GM12865 (cell line): ENCODE data around the gene DNLZ.

Source experiments
- DNase-seq: peaks from one replicate; pipeline ENCODE4 v3.0.0; 2010; ENCODE audit warnings: low read depth
- H3K4me3 ChIP-seq: 2 replicates; pipeline ENCODE4 v1.5.1; 2011; ENCODE audit warnings: mild to moderate bottlenecking, low read depth, low read length, control low read depth
- TF ChIP-seq, protein P1 (sequence below): IDR thresholded peaks from 2 replicates; pipeline ENCODE4 v1.5.1; 2011; ENCODE audit warnings: low read length, control low read depth, low read depth, inconsistent platforms; ENCODE audit not compliant: insufficient read depth; ENCODE audit errors: missing control alignments

Gene DNLZ

DNA sequence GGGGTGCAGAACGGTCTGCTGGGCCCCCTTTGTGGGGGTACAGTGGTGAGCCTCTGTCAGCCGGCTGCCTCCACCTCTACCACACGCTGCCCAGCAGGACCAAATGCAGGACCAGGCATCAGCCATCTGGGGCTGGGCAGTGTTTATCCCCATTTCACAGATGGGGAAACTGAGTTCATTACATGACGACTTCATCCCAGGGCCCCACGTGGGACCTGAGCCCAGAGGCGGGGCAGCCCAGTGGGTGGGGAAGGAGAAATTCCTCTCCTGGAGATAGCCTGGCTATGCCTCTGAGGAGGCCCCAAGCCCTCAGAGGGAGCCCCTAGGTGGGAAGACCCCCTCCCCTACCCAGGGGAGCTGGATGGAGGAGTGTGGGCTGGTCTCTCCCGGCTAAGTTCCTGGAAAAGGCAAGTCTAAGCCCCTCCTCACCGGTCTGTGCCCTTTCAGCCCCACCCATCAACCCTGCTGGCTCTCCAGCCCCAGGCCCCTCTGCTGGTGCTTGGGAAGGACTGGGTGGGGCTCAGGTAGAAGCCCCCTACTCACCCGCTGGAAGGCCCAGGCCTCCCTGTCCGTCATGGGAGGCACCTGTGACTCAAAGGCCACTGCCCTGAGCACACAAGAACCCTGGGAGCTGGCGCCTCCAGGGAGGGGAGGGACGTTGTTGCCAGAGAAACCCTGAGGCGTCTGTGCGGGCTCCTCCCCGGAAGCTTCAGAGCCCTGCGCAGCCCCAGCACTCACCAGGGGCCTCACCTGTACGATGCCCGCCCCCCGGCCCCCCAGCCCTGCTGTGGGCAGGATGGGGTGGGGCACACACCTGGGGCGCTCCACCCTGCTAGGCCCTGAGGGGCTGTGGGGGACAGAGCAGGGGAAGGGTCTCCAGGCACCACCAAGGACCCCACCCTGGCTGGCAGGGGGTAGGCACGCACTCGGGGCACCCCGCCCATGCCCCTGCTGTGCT, 52.2 kb downstream of the DNLZ start:
- TF ChIP-seq, protein P1, sequence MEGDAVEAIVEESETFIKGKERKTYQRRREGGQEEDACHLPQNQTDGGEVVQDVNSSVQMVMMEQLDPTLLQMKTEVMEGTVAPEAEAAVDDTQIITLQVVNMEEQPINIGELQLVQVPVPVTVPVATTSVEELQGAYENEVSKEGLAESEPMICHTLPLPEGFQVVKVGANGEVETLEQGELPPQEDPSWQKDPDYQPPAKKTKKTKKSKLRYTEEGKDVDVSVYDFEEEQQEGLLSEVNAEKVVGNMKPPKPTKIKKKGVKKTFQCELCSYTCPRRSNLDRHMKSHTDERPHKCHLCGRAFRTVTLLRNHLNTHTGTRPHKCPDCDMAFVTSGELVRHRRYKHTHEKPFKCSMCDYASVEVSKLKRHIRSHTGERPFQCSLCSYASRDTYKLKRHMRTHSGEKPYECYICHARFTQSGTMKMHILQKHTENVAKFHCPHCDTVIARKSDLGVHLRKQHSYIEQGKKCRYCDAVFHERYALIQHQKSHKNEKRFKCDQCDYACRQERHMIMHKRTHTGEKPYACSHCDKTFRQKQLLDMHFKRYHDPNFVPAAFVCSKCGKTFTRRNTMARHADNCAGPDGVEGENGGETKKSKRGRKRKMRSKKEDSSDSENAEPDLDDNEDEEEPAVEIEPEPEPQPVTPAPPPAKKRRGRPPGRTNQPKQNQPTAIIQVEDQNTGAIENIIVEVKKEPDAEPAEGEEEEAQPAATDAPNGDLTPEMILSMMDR = no peak
- peak; percentile 29 for DNase-seq
- no peak overlapping the region for H3K4me3 ChIP-seq

DNA sequence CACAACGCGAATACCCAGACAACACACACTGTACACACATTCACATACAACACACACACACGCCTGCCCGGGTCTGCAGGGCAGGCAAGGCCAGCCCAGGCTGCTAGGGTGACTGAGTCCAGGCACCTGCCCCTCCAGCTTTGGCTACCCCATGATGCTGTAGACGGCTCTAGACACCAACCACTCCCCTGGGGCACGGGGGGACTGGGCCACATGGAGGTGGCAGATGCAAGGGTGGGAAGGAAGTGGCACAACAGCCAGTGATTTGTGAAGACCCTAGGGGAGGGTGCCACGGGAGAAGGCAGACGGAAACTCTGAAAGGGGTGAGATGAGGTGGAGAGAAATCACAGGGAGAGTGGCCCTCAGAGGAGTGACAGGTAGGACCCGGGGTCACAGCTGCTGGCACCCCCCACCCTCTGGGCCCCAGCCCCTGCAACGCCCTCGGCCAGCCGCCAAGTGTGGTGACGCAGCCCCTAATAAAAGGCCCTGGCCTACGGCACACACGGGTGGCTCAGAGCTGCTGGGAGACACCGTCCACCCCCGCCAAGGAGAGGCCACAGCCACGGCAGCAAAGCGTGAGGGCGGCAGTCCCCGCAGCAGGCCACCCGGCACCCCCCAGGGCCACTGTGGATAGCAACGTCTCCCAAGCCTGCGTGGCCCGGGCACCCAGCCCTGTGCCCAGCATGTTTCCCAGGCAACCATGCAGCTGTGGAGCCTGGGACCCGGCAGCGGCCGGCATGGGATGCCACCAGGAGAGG, 53.1 kb downstream of the DNLZ start:
- H3K4me3 ChIP-seq = no peak overlapping the region
- TF ChIP-seq, protein P1 = no peak
- DNase-seq = no peak

DNA sequence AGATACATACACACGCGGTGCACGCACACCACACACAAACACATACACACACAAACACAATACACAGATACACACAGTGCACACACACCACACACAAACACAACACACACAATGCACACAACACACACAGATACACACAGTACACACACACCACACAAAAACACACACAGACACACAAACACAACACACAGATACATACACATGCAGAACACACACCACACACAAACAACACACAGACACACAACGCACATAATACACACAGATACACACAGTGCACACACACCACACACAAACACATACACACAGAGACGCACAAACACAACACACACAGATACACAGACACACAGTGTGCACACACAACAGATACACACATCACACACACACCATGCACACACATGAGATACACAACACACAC, 53.7 kb downstream of the DNLZ start:
- DNase-seq = no peak
- no peak overlapping the region for H3K4me3 ChIP-seq
- TF ChIP-seq, protein P1 = no peak
